ENCODE data around the gene POPDC2. TPM values are rescaled to one million over a fixed set of nuclear protein-coding genes. Genes with fewer than 3 reads are reported as not detected.

The POPDC2 gene
- total and polyA plus RNA-seq, 4 donors = 9.5 to 17.5 (median 11.3) TPM

- intact Hi-C loops (cut with DNase I) = no loop called here
- H3K36me3 ChIP-seq (ENCODE audit: control insufficient read depth in 1 of 2, insufficient read depth in 2 of 2, low read length in 1 of 2) = no peaks in the 10 kb centered on the region
- no peaks in the 10 kb centered on the region for H3K9me3 ChIP-seq (ENCODE audit: control insufficient read depth, low read length)
- no peaks in the 10 kb centered on the region for H3K27me3 ChIP-seq (ENCODE audit: control insufficient read depth in 1 of 2, insufficient read depth in 2 of 2, low read length in 1 of 2)
- DNase-seq = no peak
- no peak overlapping the region for H3K4me3 ChIP-seq (ENCODE audit: low read length in 2 of 2)
- no peak overlapping the region for H3K27ac ChIP-seq (ENCODE audit: low read depth in 1 of 2, low read length in 2 of 2)
- WGBS, 2 donors = 60 to 63% methylated on average over 8 of the region's 8 CpGs
- H3K4me1 ChIP-seq (ENCODE audit: control insufficient read depth in 1 of 2, insufficient read depth in 2 of 2, low read length in 2 of 2) = peaks cover 0 to 3% of the 10 kb centered on the region in 2 donors
- peak; percentile 58 for ATAC-seq (ENCODE audit: low FRiP score)
These were observed 30.1 kb downstream of the POPDC2 start for GRCh38 chr3:119630128-119630879.

DNA sequence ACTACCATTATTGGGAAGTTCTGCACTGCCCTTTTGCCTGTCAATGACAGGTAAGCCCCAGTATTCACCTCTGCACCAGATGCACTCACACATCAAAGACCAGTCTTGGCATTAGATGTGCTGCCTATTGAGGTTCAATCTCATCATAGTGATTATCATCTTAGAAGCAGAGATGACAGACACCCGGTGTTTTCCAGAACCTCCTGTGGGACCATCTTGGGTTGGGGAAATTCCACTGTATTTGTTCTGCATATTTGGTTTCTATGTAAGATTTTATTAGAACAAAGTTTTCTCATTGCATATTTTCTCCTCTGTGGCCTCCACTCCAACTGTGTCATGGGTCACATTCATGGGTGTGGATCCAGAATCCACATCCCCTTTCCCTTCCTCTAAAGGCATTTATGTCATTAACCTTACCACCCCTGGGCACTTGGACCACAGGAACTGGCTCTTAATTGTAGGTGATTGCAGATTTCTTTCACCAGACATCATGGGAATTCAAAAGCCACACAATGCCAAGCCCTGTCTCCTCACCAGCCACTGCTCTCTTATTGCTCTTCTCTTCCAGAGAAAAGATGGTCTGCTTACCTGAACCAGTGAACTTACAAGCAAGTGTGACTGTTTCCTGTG, 31.5 kb downstream of the POPDC2 start:
- Histone ChIP-seq H3K27me3 (ENCODE audit: control insufficient read depth in 1 of 2, insufficient read depth in 2 of 2, low read length in 1 of 2) (no peaks in the 10 kb centered on the region), H3K36me3 (ENCODE audit: control insufficient read depth in 1 of 2, insufficient read depth in 2 of 2, low read length in 1 of 2) (no peaks in the 10 kb centered on the region), H3K4me3 (ENCODE audit: low read length in 2 of 2) (no peak overlapping the region), H3K9me3 (ENCODE audit: control insufficient read depth, low read length) (peaks cover 2% of the 10 kb centered on the region), H3K4me1 (ENCODE audit: control insufficient read depth in 1 of 2, insufficient read depth in 2 of 2, low read length in 2 of 2) (peaks cover 0 to 3% of the 10 kb centered on the region in 2 donors), H3K27ac (ENCODE audit: low read depth in 1 of 2, low read length in 2 of 2) (peak overlapping the region in 1 of 2 donors; percentile 54)
- ATAC-seq (ENCODE audit: low FRiP score) (no peak), DNase-seq (no peak)
- 34 to 39% methylated on average over 1 of the region's 1 CpG for WGBS, 2 donors
- intact Hi-C loops (cut with DNase I) = loop anchor here in 1 of 2 donors (5.0 kb wide), 1 partner anchor 52 kb away; the partner anchor contains the start of gene ADPRH

DNA sequence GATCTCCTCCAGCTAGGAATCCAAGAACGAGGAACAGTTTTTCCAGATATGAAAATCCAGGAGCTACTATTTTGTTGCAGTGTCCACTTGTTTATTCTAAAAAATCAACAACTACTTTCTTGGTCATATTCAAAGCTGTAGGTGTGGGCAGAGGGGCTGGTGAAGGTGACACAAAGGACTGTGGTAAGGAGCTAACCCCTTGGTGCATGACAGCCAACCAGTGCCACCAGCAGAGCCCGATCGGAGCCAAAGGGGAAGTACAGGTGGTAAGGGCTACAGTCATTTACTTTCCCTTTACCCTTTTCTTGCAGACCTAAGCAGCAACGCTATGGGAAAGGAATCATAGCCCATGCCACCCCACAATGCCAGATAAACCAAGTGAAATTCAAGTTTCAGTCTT, 32.0 kb downstream of the POPDC2 start:
- Histone ChIP-seq H3K4me1 (ENCODE audit: control insufficient read depth in 1 of 2, insufficient read depth in 2 of 2, low read length in 2 of 2) (peaks cover 0 to 3% of the 10 kb centered on the region in 2 donors), H3K27ac (ENCODE audit: low read depth in 1 of 2, low read length in 2 of 2) (peak overlapping the region in 1 of 2 donors; percentile 42), H3K4me3 (ENCODE audit: low read length in 2 of 2) (no peak overlapping the region), H3K27me3 (ENCODE audit: control insufficient read depth in 1 of 2, insufficient read depth in 2 of 2, low read length in 1 of 2) (no peaks in the 10 kb centered on the region), H3K9me3 (ENCODE audit: control insufficient read depth, low read length) (peaks cover 2% of the 10 kb centered on the region), H3K36me3 (ENCODE audit: control insufficient read depth in 1 of 2, insufficient read depth in 2 of 2, low read length in 1 of 2) (no peaks in the 10 kb centered on the region)
- 93 to 97% methylated on average over 4 of the region's 4 CpGs for WGBS, 2 donors
- ATAC-seq (ENCODE audit: low FRiP score) (no peak), DNase-seq (no peak)
- intact Hi-C loops (cut with DNase I) = loop anchor here in 1 of 2 donors (5.0 kb wide), 1 partner anchor 51 kb away; the partner anchor contains the start of gene ADPRH

- peaks cover 2% of the 10 kb centered on the region for H3K9me3 ChIP-seq (ENCODE audit: control insufficient read depth, low read length)
- H3K27ac ChIP-seq (ENCODE audit: low read depth in 1 of 2, low read length in 2 of 2) = peak overlapping the region in 1 of 2 donors; percentile 49
- H3K27me3 ChIP-seq (ENCODE audit: control insufficient read depth in 1 of 2, insufficient read depth in 2 of 2, low read length in 1 of 2) = no peaks in the 10 kb centered on the region
- H3K4me1 ChIP-seq (ENCODE audit: control insufficient read depth in 1 of 2, insufficient read depth in 2 of 2, low read length in 2 of 2) = peaks cover 0 to 3% of the 10 kb centered on the region in 2 donors
- ATAC-seq (ENCODE audit: low FRiP score) (no peak), DNase-seq (peak in 1 of 2 donors; percentile 80)
- intact Hi-C loops (cut with DNase I) = loop anchor here in 1 of 2 donors (5.0 kb wide), 1 partner anchor 50 kb away; the partner anchor contains the start of gene ADPRH
- H3K36me3 ChIP-seq (ENCODE audit: control insufficient read depth in 1 of 2, insufficient read depth in 2 of 2, low read length in 1 of 2) = no peaks in the 10 kb centered on the region
- WGBS, 2 donors = 53 to 56% methylated on average over 8 of the region's 8 CpGs
- no peak overlapping the region for H3K4me3 ChIP-seq (ENCODE audit: low read length in 2 of 2)
These were observed 32.9 kb downstream of the POPDC2 start for GRCh38 chr3:119627461-119627860.

- no peaks in the 10 kb centered on the region for H3K27me3 ChIP-seq (ENCODE audit: control insufficient read depth in 1 of 2, insufficient read depth in 2 of 2, low read length in 1 of 2)
- H3K36me3 ChIP-seq (ENCODE audit: control insufficient read depth in 1 of 2, insufficient read depth in 2 of 2, low read length in 1 of 2) = no peaks in the 10 kb centered on the region
- no peak overlapping the region for H3K27ac ChIP-seq (ENCODE audit: low read depth in 1 of 2, low read length in 2 of 2)
- H3K4me3 ChIP-seq (ENCODE audit: low read length in 2 of 2) = no peak overlapping the region
- intact Hi-C loops (cut with DNase I) = loop anchor here in 1 of 2 donors (5.0 kb wide), 1 partner anchor 49 kb away; the partner anchor contains the start of gene ADPRH
- peaks cover 0 to 3% of the 10 kb centered on the region in 2 donors for H3K4me1 ChIP-seq (ENCODE audit: control insufficient read depth in 1 of 2, insufficient read depth in 2 of 2, low read length in 2 of 2)
- ATAC-seq (ENCODE audit: low FRiP score) (peak; percentile 4), DNase-seq (no peak)
- 57 to 70% methylated on average over 1 of the region's 1 CpG for WGBS, 2 donors
- H3K9me3 ChIP-seq (ENCODE audit: control insufficient read depth, low read length) = peaks cover 2% of the 10 kb centered on the region
These were observed 34.2 kb downstream of the POPDC2 start for GRCh38 chr3:119626196-119626595.

- Histone ChIP-seq H3K36me3 (ENCODE audit: control insufficient read depth in 1 of 2, insufficient read depth in 2 of 2, low read length in 1 of 2) (no peaks in the 10 kb centered on the region), H3K9me3 (ENCODE audit: control insufficient read depth, low read length) (peaks cover 2% of the 10 kb centered on the region), H3K27me3 (ENCODE audit: control insufficient read depth in 1 of 2, insufficient read depth in 2 of 2, low read length in 1 of 2) (no peaks in the 10 kb centered on the region), H3K4me1 (ENCODE audit: control insufficient read depth in 1 of 2, insufficient read depth in 2 of 2, low read length in 2 of 2) (peaks cover 0 to 3% of the 10 kb centered on the region in 2 donors), H3K4me3 (ENCODE audit: low read length in 2 of 2) (no peak overlapping the region), H3K27ac (ENCODE audit: low read depth in 1 of 2, low read length in 2 of 2) (no peak overlapping the region)
- DNase-seq (no peak), ATAC-seq (ENCODE audit: low FRiP score) (no peak)
- WGBS, 2 donors = 75 to 83% methylated on average over 8 of the region's 8 CpGs
- intact Hi-C loops (cut with DNase I) = loop anchor here in 1 of 2 donors (5.0 kb wide), 1 partner anchor 48 kb away; the partner anchor contains the start of gene ADPRH
These were observed 34.8 kb downstream of the POPDC2 start for GRCh38 chr3:119625451-119626153.

DNA sequence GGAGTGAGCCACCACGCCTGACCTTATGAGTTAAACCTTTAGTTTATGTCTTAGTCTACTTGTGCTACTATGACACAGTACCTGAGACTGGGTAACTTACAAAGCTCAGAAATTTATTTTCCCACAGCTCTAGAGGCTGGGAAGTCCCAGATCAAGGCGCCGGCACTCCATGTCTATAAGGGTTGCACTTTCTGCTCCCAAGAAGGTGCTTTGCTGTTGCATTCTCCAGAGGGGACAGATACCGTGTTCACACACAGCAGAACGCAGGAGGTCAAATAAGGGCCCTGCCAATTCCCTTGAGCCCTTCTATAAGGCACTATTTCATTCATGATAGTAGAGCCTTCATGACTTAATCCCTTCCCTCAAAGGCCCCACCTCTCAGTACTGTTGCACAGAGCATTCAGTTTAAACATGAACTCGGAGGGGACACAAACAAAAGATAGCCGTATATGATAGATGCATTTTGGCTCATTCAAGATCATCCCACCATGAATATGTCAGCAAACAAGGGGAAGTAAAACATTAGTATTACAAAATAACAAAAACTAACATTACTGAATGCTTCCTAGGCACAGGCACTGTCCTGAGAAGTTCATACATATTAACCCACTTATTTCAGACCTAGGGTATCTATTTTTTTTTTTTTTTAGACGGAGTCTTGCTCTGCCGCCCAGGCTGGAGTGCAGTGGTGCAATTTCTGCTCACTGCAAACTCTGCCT, 36.2 kb downstream of the POPDC2 start:
- Histone ChIP-seq H3K9me3 (ENCODE audit: control insufficient read depth, low read length) (peaks cover 2% of the 10 kb centered on the region), H3K27ac (ENCODE audit: low read depth in 1 of 2, low read length in 2 of 2) (no peak overlapping the region), H3K27me3 (ENCODE audit: control insufficient read depth in 1 of 2, insufficient read depth in 2 of 2, low read length in 1 of 2) (no peaks in the 10 kb centered on the region), H3K36me3 (ENCODE audit: control insufficient read depth in 1 of 2, insufficient read depth in 2 of 2, low read length in 1 of 2) (no peaks in the 10 kb centered on the region), H3K4me3 (ENCODE audit: low read length in 2 of 2) (no peak overlapping the region), H3K4me1 (ENCODE audit: control insufficient read depth in 1 of 2, insufficient read depth in 2 of 2, low read length in 2 of 2) (peaks cover 0 to 3% of the 10 kb centered on the region in 2 donors)
- intact Hi-C loops (cut with DNase I) = no loop called here
- WGBS, 2 donors = 89 to 92% methylated on average over 9 of the region's 9 CpGs
- DNase-seq = no peak
- ATAC-seq (ENCODE audit: low FRiP score) = no peak

DNA sequence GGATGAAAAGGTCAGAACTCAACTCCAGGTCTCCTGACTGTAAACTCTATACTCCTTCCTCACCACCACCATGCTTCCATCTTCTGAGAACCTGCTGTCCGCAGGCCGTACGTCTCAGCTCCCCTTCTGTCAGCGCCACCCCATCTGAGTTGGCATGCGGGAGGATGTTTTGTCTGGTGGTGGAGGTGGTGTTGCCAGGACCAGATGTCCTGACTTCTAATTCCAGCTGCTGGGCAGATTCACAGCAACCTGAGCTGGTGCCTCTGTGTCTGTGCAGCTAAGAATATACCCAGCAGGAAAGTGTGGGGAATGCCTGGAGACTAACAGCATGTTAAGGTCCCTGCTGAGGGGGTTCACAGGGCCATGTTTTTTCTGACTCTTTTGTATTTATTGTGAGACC, 39.5 kb downstream of the POPDC2 start:
- DNase-seq (no peak), ATAC-seq (ENCODE audit: low FRiP score) (no peak)
- no peaks in the 10 kb centered on the region for H3K27me3 ChIP-seq (ENCODE audit: control insufficient read depth in 1 of 2, insufficient read depth in 2 of 2, low read length in 1 of 2)
- no peak overlapping the region for H3K4me3 ChIP-seq (ENCODE audit: low read length in 2 of 2)
- no peak overlapping the region for H3K27ac ChIP-seq (ENCODE audit: low read depth in 1 of 2, low read length in 2 of 2)
- intact Hi-C loops (cut with DNase I) = no loop called here
- WGBS, 2 donors = 92 to 93% methylated on average over 5 of the region's 5 CpGs
- H3K36me3 ChIP-seq (ENCODE audit: control insufficient read depth in 1 of 2, insufficient read depth in 2 of 2, low read length in 1 of 2) = no peaks in the 10 kb centered on the region
- peaks cover 2% of the 10 kb centered on the region for H3K9me3 ChIP-seq (ENCODE audit: control insufficient read depth, low read length)
- H3K4me1 ChIP-seq (ENCODE audit: control insufficient read depth in 1 of 2, insufficient read depth in 2 of 2, low read length in 2 of 2) = no peaks in the 10 kb centered on the region

Data from aorta (tissue), 5 donors.